GM12878 (cell line): ENCODE results near the gene ATP2B1. TPM values are rescaled to one million over a fixed set of nuclear protein-coding genes. Genes with fewer than 3 reads are reported as not detected.

Experiments
- ATAC-seq: fragments of 200-7000 bp; cut with Tn5 transposase; 3 replicates; pipeline ENCODE4 v1.9.1; 2020; ENCODE audit warnings: mild to moderate bottlenecking, moderate library complexity
- BruUV-seq: library from RNA; stranded (reverse); fragments of 400-500 nt; replicated peaks from 2 replicates; lab custom pipeline; 2021; lab: Mats Ljungman, UMichigan
- CTCF ChIA-PET: fragments of 300-600 bp; sonication (Branson Sonifier 250); formaldehyde crosslinking; extraction: SDS; loops from one replicate; lab custom pipeline; 2021; ENCODE audit warnings: inconsistent platforms; lab: Yijun Ruan, JAX
- POLR2A ChIA-PET: fragments of 350-600 bp; formaldehyde crosslinking; extraction: SDS; loops from one replicate; lab custom pipeline; 2021; ENCODE audit warnings: inconsistent platforms; lab: Charles Lee
- RAD21 ChIA-PET: fragments of 300-600 bp; sonication (Branson Sonifier 250); formaldehyde crosslinking; loops from one replicate; lab custom pipeline; 2023; ENCODE audit warnings: antibody characterized with exemption; ENCODE audit not compliant: unreplicated experiment; lab: Charles Lee
- SMC1A ChIA-PET: fragments of 300-600 bp; sonication (Branson Sonifier 250); formaldehyde crosslinking; loops from one replicate; lab custom pipeline; 2023; ENCODE audit not compliant: unreplicated experiment, uncharacterized antibody; lab: Charles Lee
- DNase-seq: peaks from one replicate; pipeline ENCODE4 v3.0.0-alpha.2; 2011; ENCODE audit warnings: low read depth, low spot score
- FAIRE-seq: peaks from 3 replicates; lab custom pipeline; 2011; peaks lifted over from hg19 to GRCh38; lab: Jason Lieb, UNC
- H2AFZ ChIP-seq: 2 replicates; pipeline ENCODE4 v1.6.0; 2011; ENCODE audit warnings: low read depth, low read length, control low read depth; ENCODE audit not compliant: control insufficient read depth
- H3K27ac ChIP-seq: 2 replicates; pipeline ENCODE4 v1.5.1; 2011; ENCODE audit warnings: control low read depth; ENCODE audit not compliant: control insufficient read depth, insufficient read depth
- H3K27me3 ChIP-seq, 2 experiments: replicated peaks in 1 of 2; 2 replicates each; pipeline versions ENCODE4 v1.6.0 to v1.6.1; 2011; ENCODE audit warnings: low read length in 1 of 2; ENCODE audit not compliant: control insufficient read depth in 2 of 2, insufficient read depth in 2 of 2
- H3K36me3 ChIP-seq, 2 experiments: 2 replicates each; pipeline ENCODE4 v1.5.1; 2011; ENCODE audit warnings: low read length in 1 of 2; ENCODE audit not compliant: control insufficient read depth in 2 of 2, insufficient read depth in 2 of 2
- H3K4me1 ChIP-seq: 2 replicates; pipeline ENCODE4 v1.6.1; 2011; ENCODE audit warnings: mild to moderate bottlenecking, low read length, moderate library complexity, mixed read lengths; ENCODE audit not compliant: control insufficient read depth, insufficient read depth
- H3K4me2 ChIP-seq: 2 replicates; pipeline ENCODE4 v1.6.0; 2011; ENCODE audit warnings: control low read depth; ENCODE audit not compliant: control insufficient read depth, insufficient read depth
- H3K4me3 ChIP-seq: fragments of 200-600 bp; sonication (generic); 2 replicates; pipeline ENCODE4 v1.5.1; 2016
- H3K79me2 ChIP-seq: 2 replicates; pipeline ENCODE4 v1.6.0; 2011; ENCODE audit warnings: low read length; ENCODE audit not compliant: control insufficient read depth, insufficient read depth
- H3K9ac ChIP-seq: 2 replicates; pipeline ENCODE4 v1.8.0; 2011; ENCODE audit warnings: low read length, control low read depth, mixed read lengths; ENCODE audit not compliant: control insufficient read depth, insufficient read depth
- H3K9me3 ChIP-seq: replicated peaks from 3 replicates; pipeline ENCODE4 v1.5.1; 2011; ENCODE audit warnings: mild to moderate bottlenecking, low read length; ENCODE audit not compliant: control insufficient read depth, insufficient read depth
- H4K20me1 ChIP-seq: 2 replicates; pipeline ENCODE4 v1.6.0; 2011; ENCODE audit not compliant: control insufficient read depth, insufficient read depth
- ATF7 ChIP-seq: fragments of 450-650 bp; IDR thresholded peaks from 2 replicates; pipeline ENCODE4 v1.6.1; 2016; ENCODE audit warnings: low read depth, mild to moderate bottlenecking
- CTCF ChIP-seq, 3 experiments: IDR thresholded peaks in 2 of 3; conservative IDR thresholded peaks in 1 of 3; 2 replicates each; pipeline ENCODE4 v1.5.1; 2011; ENCODE audit warnings: low read depth in 3 of 3, low read length in 3 of 3, mild to moderate bottlenecking in 3 of 3, control low read depth in 2 of 3, moderate library complexity in 2 of 3, inconsistent platforms in 1 of 3, mixed read lengths in 1 of 3; ENCODE audit not compliant: control insufficient read depth in 2 of 3, insufficient read depth in 1 of 3; ENCODE audit errors: extremely low read depth in 1 of 3
- HSF1 ChIP-seq: fragments of 150-350 bp; IDR thresholded peaks from 2 replicates; pipeline ENCODE4 v1.6.1; 2014; ENCODE audit warnings: mild to moderate bottlenecking, low read depth, low read length
- NFIC ChIP-seq: IDR thresholded peaks from 2 replicates; pipeline ENCODE4 v1.6.1; 2012; ENCODE audit warnings: low read depth, mild to moderate bottlenecking, inconsistent platforms, low read length, moderate library complexity
- NFYA ChIP-seq: IDR thresholded peaks from 2 replicates; pipeline ENCODE4 v1.6.1; 2011; ENCODE audit warnings: low read depth, mild to moderate bottlenecking, low read length, improper control_type of control experiment, borderline replicate concordance
- RELB ChIP-seq: fragments of 450-650 bp; IDR thresholded peaks from 2 replicates; pipeline ENCODE4 v1.6.1; 2017; ENCODE audit warnings: low read depth, mild to moderate bottlenecking, moderate library complexity
- USF1 ChIP-seq: IDR thresholded peaks from 2 replicates; pipeline ENCODE4 v1.6.1; 2011; ENCODE audit warnings: borderline replicate concordance, low read depth, mild to moderate bottlenecking, moderate library complexity, mixed read lengths, low read length; ENCODE audit not compliant: insufficient read depth; ENCODE audit errors: extremely low read length
- ZNF384 ChIP-seq: IDR thresholded peaks from 2 replicates; pipeline ENCODE4 v1.6.1; 2012; ENCODE audit warnings: low read depth, mild to moderate bottlenecking, low read length, improper control_type of control experiment, borderline replicate concordance
- ZNF622 ChIP-seq: fragments of 450-650 bp; IDR thresholded peaks from 2 replicates; pipeline ENCODE4 v1.6.1; 2017; ENCODE audit warnings: mild to moderate bottlenecking, inconsistent platforms
- ZNF687 ChIP-seq: fragments of 450-650 bp; IDR thresholded peaks from 2 replicates; pipeline ENCODE4 v1.6.1; 2017; ENCODE audit warnings: mild to moderate bottlenecking, moderate library complexity
- WGBS: methylation state at CpG from one replicate; pipeline ENCODE4 v1.1.6; 2016; ENCODE audit warnings: low lambda C conversion rate; ENCODE audit not compliant: insufficient replicate concordance, insufficient coverage; ENCODE audit errors: missing lambda C conversion rate; 5-methylcytosine and 5-hydroxymethylcytosine counted together
- in situ Hi-C: fragments of 300-500 bp; cut with MboI; formaldehyde crosslinking; loops from 9 replicates; pipeline ENCODE4 v1.14.3; 2018; ENCODE audit warnings: mixed read lengths
- intact Hi-C: fragments of 100-400 bp; cut with micrococcal nuclease; formaldehyde crosslinking; loops from one replicate; pipeline ENCODE4 v1.14.2; 2022; ENCODE audit not compliant: unreplicated experiment
- polyA plus RNA-seq, 11 experiments: library from polyadenylated mRNA; depleted of rRNA in 4 of 11; unstranded in 6 of 11; stranded (reverse) in 5 of 11; fragments of >200 nt; fragmentation: Nextera tagmentation in 4 of 11; fragmentation: Illumina TruSeq in 1 of 11; extraction: Ambion mirVana in 4 of 11; extraction: Trizol in 1 of 11; gene quantifications; 1 replicate in 1 of 11; 2 replicates in 10 of 11; pipeline versions ENCODE4 v1.2.1 to v1.2.3, GENCODE V29; 2011 to 2016; ENCODE audit warnings: inconsistent platforms in 2 of 11, missing spikeins in 2 of 11, low read depth in 1 of 11
- total RNA-seq, 4 experiments: library from RNA; depleted of rRNA in 3 of 4; stranded (reverse); fragments of >200 nt in 3 of 4; fragmentation: Illumina TruSeq in 1 of 4; extraction: Trizol in 1 of 4; gene quantifications; 2 replicates each; pipeline versions ENCODE4 v1.2.1 to v1.2.3, GENCODE V29; 2013 to 2021

Gene ATP2B1
- total and polyA plus RNA-seq, 10 of the 15 experiments (the other 5 are each of a cell fraction or from before 2014, with no cell fraction given): 15.9 to 67.8 (median 48.5) TPM

- no peak for TF ChIP-seq ZNF687
Measured at GRCh38 chr12:89649139-89649538, 59.5 kb downstream of the ATP2B1 start (continued).

GRCh38 chr12:89648211-89648930 lies 60.3 kb downstream of the ATP2B1 start:
- BruUV-seq: no TSS peak
- 64% methylated on average over 4 of the region's 4 CpGs for WGBS
- H3K4me1 ChIP-seq: no peaks in the 10 kb centered on the region
- no peak overlapping the region for H3K27ac ChIP-seq
- H3K9ac ChIP-seq: no peak overlapping the region
- H3K36me3 ChIP-seq: peaks cover 4 to 7% of the 10 kb centered on the region in 2 experiments
- peak; percentile 22; the same call in 2 of the 3 replicates for ATAC-seq
- peaks cover 27% of the 10 kb centered on the region for H3K79me2 ChIP-seq
- in situ Hi-C loops (no loop called here), intact Hi-C loops (no loop called here)
- H2AFZ ChIP-seq: no peak overlapping the region
- H3K9me3 ChIP-seq: peaks cover 4% of the 10 kb centered on the region; the same call in 2 of the 3 replicates
- H4K20me1 ChIP-seq: no peaks in the 10 kb centered on the region
- ChIA-PET RAD21 (no interaction called here), CTCF (no interaction called here), SMC1A (interaction anchor here (0.7 kb wide), 1 partner anchor 14 kb away, joined by 3 read pairs; no protein-coding TSS in a partner anchor), POLR2A (no interaction called here)
- H3K4me3 ChIP-seq: no peak overlapping the region
- no peaks in the 10 kb centered on the region for H3K27me3 ChIP-seq
- FAIRE-seq: no peak
- no peak for DNase-seq
- no peak overlapping the region for H3K4me2 ChIP-seq
- no peak for TF ChIP-seq ZNF384
- no peak for TF ChIP-seq ATF7
- no peak for TF ChIP-seq HSF1
- no peak for TF ChIP-seq CTCF (IDR thresholded peaks at IDR 0.05 in 2 of 3, conservative IDR thresholded peaks at IDR 0.05 in 1 of 3; ENCODE audit: control insufficient read depth in 2 of 3, extremely low read depth in 1 of 3, insufficient read depth in 1 of 3, low read depth in 3 of 3, low read length in 3 of 3)
- TF ChIP-seq RELB: no peak
- TF ChIP-seq ZNF622: no peak
- TF ChIP-seq USF1: no peak
- TF ChIP-seq NFYA: no peak
- no peak for TF ChIP-seq NFIC
